22Rv1 (cell line): Measurements from ENCODE around the gene ISG15.
"Not testable (repeated sequence)": the region's sequence is repeated elsewhere in the genome, so short reads cannot be mapped to it uniquely, and the experiment has no call there.

Experiments used
- H3K27ac ChIP-seq: fragments of 450-650 bp; 2 replicates; pipeline ENCODE4 v1.5.1; 2017
- ZFX ChIP-seq: fragments of 450-650 bp; IDR thresholded peaks from 2 replicates; pipeline ENCODE4 v1.6.1; 2017; ENCODE audit warnings: antibody characterized with exemption, borderline replicate concordance
- TF ChIP-seq, protein P1 (sequence below): fragments of 450-650 bp; IDR thresholded peaks from 2 replicates; pipeline ENCODE4 v1.5.1; 2017; ENCODE audit warnings: mild to moderate bottlenecking

ISG15 gene

GRCh38 chr1:993379-993995 lies 19.8 kb upstream of the ISG15 start:
- no peak for TF ChIP-seq ZFX
- TF ChIP-seq, protein P1, sequence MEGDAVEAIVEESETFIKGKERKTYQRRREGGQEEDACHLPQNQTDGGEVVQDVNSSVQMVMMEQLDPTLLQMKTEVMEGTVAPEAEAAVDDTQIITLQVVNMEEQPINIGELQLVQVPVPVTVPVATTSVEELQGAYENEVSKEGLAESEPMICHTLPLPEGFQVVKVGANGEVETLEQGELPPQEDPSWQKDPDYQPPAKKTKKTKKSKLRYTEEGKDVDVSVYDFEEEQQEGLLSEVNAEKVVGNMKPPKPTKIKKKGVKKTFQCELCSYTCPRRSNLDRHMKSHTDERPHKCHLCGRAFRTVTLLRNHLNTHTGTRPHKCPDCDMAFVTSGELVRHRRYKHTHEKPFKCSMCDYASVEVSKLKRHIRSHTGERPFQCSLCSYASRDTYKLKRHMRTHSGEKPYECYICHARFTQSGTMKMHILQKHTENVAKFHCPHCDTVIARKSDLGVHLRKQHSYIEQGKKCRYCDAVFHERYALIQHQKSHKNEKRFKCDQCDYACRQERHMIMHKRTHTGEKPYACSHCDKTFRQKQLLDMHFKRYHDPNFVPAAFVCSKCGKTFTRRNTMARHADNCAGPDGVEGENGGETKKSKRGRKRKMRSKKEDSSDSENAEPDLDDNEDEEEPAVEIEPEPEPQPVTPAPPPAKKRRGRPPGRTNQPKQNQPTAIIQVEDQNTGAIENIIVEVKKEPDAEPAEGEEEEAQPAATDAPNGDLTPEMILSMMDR: no peak
- H3K27ac ChIP-seq: no peak overlapping the region

DNA sequence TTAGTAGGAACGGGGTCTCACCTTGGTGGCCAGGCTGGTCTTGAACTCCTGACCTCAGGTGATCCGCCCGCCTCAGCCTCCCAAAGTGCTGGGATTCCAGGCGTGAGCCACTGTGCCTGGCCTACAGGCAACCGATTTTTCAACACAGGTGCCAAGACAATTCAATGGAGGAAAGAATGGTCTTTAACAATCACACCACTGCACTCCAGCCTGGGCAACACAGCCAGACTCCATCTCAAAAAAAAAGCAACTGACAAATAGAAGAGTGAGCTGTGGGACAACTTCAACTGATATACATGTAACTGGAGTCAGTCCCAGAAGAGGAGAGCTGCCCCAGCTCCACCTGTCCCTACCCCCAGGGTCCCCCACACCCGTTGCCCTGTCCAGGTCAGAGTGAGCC lies 18.8 kb upstream of the ISG15 start:
- H3K27ac ChIP-seq: not testable (repeated sequence)

DNA sequence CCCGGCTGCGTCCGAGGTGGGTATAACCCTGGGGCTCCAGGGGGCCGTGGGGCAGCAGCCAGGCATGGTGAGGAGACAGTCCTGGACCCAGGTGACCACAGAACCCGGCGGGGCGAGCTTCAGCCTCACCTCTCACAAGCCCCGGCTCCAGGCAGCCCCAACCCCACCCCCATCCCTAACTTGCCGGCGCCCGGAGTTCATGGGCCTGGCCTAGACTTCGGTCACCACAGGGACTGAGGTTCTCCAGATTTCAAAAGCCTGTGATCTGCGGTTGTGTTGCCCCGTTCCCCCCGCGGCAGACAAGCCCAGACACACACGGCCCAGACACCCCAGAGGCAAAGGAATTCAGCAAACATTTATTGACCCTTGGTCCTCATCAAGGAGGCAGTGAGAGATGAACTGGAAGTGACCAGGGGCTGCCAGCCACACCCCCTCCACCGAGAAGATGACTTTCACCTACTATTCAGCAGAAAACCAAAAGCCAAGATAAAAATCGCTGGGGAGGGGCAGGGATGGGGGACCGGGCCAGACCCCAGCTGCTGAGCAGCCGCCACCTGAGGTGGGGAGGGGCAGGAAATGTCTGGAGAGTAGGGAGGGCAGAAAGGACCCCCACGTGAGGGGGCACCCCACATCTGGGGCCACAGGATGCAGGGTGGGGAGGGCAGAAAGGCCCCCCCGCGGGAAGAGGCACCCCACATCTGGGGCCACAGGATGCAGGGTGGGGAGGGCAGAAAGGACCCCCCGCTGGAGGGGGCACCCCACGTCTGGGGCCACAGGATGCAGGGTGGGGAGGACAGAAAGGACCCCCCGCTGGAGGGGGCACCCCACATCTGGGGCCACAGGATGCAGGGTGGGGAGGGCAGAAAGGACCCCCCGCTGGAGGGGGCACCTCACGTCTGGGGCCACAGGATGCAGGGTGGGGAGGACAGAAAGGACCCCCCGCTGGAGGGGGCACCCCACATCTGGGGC lies 17.3 kb upstream of the ISG15 start:
- TF ChIP-seq ZFX: no peak
- TF ChIP-seq, protein P1: no peak

DNA sequence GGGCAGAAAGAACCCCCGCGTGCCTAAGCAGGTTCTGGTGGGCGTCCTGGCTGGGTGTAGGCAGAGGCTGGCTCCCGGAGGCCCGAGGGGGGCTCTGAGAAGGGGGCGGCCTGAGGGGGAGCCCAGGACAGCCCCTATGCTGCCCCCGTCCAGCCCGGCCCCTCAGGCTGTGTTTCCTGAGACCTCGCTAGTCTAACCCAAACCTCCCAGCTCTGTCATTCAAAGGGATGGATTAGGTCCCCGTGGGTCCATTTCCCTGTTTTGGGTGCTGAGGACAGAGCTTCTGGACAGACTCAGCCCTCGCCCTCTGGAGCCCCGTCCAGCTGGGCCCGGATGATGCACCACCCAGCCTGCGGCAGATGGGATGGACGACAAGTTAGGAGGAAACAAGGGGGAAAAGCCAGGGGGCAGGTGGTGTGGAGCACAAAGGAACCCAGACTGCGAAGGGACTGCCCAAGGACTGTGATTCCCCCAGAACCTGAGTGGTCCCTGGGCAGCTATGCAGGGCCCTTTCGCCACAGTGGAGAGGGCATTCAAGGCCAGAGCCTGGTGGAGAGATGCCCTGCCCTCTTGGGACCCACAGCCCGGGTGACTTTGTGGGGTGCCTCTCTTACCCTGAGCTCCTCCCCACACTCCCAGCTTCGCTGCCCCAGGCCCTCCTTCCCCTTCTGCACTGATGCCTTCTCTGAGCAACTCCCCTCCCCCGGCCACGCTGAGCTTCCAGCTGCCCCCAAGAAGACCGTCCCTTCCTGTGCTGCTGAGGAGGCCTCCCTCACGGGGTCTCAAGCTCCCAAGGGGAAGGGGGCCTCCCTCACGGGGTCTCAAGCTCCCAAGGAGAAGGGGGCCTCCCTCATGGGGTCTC lies 16.2 kb upstream of the ISG15 start:
- TF ChIP-seq, protein P1: no peak
- TF ChIP-seq ZFX: no peak
- H3K27ac ChIP-seq: peak overlapping the region; percentile 99

More for the DNA sequence above, 17.3 kb upstream of the ISG15 start:
- H3K27ac ChIP-seq: 0 out of 2 replicates have a peak overlapping the region, but pooled peaks have one; percentile 29

GRCh38 chr1:997713-997992 lies 15.6 kb upstream of the ISG15 start:
- H3K27ac ChIP-seq: peak overlapping the region; percentile 99
- TF ChIP-seq, protein P1: no peak
- no peak for TF ChIP-seq ZFX

DNA sequence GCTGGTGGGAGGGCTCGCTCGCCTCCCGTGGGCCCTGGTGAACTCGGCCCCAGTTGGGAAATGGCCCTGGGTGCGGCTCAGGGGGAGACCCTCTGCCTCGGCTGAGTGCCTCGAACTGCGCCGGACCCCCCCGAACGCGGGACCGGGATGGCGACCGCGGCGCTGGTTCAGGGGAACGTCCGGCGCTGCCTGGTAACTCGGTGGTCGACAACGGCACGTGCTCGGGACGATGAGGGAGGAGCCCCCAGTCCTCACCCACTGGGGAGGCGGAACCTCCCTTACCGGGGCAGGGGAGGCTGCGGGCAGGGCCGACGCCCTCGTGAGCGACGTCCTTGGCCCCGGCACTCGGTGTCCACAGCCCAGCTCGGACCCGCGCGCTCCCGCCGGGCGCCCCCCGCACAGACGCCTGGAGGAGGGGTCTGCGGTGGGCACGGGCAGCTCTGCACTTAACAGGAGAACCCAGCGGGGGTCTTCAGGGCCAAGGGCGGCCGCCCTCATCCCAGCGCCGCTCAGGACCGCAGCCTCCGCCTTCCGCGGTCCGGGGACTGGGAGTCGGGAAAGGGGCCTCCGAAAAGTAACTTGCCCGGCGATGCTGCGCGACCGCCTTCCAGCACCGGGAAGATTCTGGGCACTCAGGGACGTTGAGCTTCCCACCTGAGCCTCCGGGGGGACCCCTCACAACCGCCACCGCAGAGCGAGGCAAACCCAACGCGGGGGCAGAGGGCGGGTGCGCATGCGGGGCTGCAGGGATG lies 15.1 kb upstream of the ISG15 start:
- TF ChIP-seq, protein P1: no peak
- TF ChIP-seq ZFX: no peak
- H3K27ac ChIP-seq: peak overlapping the region; percentile 99

DNA sequence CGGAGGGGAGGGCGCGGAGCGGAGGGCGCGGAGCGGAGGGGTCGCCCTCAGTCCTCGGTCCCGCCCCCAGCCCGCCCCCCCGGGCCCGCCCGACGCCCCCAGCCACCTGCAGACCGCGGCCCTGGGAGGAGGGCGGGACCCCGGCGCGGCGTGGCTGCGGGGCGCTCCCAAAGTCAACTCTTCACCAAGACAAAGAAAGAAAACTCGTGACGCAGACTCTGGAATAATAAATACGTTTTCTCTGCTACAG lies 14.6 kb upstream of the ISG15 start:
- TF ChIP-seq, protein P1: no peak
- TF ChIP-seq ZFX: no peak
- H3K27ac ChIP-seq: peak overlapping the region; percentile 99
